HG03025 (cell line): Measurements from ENCODE around the gene FREM1.

Experiments
- ATAC-seq: cut with Tn5 transposase; IDR thresholded peaks from one replicate; pipeline ENCODE4 v1.9.1; 2021; ENCODE audit warnings: mild to moderate bottlenecking, moderate library complexity; ENCODE audit not compliant: unreplicated experiment, low FRiP score

Gene FREM1

DNA sequence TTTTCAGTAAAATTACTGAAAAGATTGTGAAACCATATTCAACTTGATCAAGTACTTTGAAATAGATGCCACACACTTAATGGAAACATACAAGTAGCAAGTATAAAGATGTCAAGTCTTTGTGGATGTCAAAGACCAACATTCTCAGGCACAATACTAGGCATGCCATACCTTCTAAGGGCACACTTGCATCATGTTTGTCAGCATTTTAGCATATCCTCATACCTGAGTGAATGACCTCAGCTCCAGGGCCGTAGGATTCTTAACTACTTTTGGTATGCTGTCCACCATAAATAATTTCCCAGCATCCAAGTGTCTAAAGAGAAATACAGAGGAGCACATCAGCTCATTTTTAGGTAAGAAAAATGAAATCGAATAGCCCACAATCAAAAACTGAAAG is 86.4 kb downstream of the FREM1 start:
- ATAC-seq = no peak

DNA sequence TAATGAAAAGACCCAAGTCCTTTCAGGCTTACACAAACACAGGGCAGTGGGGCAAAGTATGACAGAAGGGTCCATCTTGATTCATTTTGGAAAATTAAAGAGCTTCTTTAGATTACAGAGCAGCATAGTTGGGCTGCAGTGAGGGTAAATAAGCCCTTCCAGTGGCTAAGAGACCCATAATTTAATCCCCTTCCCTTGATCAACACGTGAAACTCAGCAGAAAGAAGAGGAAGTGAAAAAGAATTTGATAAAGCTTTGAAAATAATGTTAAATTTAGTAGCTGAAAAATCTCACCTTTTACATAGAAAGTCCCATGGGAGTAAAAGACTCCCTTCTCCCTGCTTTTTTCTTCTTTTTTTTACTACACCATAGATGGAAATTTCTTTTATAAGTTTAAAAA is 87.6 kb downstream of the FREM1 start:
- ATAC-seq = no peak

DNA sequence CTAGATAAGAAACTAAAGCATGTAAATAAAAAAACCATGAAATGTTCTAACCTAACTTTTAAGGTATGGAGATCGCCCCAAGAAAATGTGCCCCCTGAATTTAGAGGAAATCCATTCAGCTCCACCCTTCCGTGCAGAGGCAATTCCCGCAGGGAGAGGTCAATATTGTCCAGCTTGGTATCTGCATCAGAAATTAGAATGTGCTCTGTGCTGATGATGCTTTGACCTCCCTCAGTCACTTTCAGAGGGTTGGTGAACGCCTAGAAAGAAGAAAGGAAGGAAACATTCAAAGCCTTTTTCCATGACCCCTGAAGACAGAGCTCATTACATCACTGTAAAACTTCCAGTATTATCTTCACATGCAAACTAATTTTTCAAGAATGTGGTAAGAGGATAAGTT is 91.0 kb downstream of the FREM1 start:
- no peak for ATAC-seq

DNA sequence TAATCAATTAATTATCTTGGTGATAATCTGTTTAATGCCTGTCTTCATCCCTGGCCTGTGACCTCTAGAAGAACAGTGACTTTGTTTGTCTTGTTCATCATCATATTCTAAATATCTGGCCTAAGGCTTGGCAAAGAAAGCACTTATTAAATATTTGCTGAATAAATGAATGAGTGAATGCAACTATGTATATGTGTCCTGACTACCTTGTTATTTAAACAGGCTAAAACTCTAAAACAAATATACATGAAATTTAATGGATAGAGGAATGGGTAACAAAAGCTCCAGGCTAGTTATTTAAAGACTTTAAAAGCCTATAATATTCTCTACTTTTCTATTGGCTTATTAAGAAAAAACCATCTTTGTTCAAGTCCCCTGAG is 96.0 kb downstream of the FREM1 start:
- no peak for ATAC-seq

DNA sequence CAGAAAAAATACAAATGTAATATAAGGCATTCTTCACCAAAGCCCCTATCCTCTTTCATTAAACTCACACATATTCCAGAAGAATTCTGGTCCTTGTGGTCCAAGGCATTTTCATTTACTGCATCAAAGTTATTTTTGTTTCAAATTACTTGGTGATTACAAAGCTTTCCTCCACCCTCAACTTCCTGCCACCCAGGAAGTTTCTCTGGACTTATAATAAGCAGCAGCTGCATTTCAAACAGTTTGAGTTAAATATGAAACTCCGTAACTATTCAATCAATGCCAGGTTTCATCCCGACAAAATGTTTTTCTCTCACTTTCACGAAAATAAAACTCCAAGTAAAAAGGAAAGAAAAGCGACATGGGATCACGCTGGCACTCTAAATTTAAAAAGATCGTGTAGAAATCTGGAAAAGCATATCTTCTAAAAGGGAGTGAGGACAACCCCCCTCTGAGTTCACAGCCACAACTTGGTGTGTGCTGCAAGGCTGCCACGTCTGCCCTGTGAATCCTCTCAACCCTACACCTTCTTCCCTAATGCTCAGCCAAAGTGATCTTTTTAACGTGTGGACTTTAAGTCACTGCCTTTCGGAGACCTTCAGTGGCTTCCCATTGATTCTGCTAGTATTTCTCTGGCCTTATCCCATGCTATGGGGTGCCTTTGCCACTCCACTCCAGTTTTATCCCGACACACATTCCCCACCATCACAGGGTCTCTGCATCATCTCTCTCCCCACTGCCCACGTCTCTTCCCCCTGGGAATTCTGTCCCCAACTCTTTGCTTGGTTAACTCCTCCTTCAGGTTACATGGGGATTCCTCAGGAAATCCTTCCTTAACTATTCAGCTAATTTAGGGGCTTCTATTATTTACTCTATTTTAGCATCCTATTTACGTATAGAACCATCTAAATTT is 96.6 kb downstream of the FREM1 start:
- no peak for ATAC-seq

DNA sequence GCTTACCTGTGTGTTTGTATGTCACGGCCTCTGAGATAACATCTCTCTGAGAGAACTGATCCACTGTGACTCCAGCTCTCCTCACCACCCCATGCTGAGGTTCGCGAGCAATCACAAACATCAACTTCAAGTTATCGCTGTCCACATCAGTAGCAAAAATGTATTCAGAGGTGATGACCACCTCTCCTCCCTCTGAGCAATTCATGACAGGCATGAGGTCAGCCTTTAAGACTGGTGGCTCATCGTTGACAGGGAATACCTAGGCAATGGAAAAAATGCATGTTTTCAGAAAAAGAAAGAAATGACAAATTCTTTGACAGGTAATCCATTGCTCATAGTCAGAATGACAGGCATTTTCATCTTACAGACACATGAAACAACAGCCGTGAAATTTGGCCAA is 97.4 kb downstream of the FREM1 start:
- ATAC-seq = no peak

DNA sequence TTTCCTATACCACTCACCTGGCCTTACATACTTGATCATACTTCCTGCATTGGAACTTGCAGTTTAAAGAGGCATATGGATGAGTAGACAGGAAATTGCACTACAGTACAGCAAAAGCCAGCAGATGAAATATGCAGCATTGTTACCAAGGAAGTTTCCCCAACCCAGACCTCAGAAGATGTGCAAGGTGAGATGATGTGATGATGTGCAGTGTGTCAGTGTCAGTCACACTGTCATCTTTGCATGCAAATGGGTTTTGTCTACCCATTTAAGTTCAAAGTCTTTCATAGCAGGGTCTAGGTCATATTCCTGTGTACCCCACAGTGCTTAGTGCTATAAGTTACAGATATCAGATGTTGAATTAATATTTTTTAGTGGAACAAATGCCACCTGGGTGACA is 98.4 kb downstream of the FREM1 start:
- no peak for ATAC-seq

DNA sequence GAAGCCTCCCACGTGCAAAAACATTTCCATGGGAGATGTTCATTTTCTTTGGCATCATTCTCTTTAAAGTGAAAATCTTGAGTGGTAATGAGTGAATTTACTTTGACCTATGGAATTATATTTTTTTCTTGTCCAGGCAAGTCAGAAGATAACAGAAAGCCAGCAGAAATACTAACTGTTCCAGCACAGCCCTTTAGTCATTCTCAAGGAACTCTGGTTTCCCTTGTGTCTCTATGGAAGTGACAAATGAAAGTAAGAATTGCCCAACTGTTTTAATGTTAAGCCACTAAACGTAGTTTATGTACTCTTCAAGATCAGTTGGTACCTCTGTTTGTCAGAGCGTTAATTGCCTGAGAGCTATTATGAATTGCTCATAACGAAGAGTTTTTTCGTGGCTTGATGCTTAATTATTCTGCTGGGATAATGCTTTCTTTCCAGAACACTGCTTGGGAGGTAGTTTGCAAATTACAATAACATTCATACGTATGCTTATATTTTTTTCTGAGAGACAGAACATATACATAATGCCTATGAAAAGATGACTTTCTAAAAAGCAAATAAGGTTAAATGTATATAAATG is 103.2 kb downstream of the FREM1 start:
- no peak for ATAC-seq

DNA sequence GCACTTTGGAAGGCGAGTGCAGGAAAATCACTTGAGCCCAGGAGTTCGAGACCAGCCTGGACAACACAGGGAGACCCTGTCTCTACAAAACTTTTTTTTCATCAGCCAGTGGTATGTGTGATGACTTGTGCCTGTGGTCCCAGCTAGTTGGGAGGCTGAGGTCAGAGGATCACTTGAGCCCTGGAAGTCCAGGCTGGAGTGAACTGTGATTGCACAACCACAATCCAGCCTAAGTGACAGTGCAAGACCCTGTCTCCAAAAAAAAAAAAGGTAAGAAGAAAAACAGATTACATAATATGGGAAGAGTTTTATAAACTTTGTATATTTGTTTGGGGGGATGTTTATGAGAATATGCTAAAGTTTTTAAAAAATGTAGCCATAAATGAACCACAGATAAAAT is 111.2 kb downstream of the FREM1 start:
- ATAC-seq = no peak

DNA sequence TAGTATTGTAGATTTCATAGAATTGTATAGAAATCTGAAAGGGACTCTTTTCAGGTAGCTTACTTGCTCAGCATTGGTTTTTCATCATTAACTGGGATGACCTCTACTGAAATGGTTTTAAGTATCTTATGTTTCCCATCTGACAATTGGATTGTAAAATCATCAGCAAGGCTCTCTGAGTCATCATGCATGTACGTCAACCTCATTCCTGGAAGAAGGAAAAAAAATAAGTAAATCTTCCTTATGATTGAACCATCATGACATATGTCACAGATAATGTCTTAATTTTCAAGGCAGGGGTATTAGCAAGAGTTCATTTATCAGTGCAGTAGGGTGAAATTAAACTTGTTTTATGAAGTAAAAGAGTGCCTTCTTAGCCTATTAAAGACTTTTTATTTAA is 112.8 kb downstream of the FREM1 start:
- ATAC-seq = no peak

DNA sequence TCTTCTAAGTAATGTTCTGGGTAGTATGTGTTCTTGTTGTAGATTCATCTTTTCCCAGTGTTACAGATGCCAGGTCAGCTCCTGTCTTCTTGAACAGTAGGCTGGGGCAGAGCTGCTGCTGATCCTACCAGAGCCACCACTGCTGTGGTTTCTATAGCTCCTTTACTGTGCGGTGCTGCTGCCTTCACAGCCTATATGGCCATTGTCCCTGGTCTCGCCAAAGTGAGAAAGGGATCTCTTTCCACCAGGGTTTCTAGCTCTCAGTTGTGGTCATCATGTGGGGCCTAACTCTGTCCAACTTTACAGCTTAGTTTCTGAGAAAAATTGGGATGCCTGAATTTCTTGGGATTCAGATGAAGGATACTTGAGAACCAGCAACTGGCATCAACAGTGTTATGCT is 116.8 kb downstream of the FREM1 start:
- ATAC-seq = no peak

DNA sequence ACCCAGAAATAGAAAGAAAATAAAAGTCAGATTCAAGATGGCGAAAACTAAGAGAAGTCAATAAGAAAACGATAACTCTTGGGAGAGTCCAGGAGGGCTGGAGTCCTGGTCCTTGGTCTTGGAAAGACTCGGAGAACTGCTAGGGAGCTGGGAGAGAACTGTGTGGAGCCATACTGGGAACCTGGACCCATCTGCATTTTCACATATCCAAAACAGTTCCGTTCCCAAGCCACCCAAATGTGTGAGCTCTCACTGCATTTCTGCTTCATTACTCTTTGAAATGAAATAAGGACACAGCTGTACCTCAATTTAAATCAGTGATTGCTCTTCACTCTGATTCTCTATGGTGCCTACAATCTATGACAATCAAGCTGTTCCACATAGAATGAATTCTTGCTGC is 119.6 kb downstream of the FREM1 start:
- no peak for ATAC-seq

DNA sequence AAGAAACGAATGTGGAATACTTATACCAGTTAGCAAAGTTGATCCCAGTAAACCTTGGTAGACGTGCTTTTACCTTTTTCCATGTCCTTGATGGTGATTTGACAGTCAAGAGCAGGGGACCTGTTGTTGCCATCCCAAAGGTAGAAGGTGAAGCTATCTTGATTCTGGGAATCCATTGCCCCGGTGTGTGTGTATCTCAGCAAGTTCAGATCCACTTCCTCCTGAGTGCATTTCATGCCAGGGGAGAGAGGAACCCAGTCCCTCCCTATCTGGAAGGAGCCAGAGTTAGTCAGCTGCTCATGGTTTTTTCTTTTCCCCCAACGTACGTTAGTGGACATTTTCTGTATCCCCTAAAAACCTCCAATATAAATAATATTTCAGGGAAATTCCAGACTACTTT is 121.4 kb downstream of the FREM1 start:
- ATAC-seq = no peak

DNA sequence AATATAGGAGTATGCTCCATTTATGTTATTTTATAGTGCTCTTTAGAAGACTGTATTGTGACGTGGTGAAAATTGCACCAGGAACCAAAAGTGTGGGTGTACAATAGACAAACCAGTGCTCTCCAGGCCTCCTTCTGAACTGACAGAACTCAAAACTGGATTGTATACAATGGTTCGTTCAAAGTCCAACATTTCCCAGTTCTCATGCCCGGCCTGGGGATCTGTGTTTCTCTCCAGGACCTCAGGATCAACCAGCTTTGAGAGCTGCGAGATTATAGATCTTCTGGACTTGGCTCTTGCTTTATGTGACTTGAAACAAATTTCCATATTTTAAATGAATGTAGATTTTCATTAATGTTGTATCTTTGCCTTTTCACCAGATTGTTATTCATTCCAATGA is 126.9 kb downstream of the FREM1 start:
- no peak for ATAC-seq

DNA sequence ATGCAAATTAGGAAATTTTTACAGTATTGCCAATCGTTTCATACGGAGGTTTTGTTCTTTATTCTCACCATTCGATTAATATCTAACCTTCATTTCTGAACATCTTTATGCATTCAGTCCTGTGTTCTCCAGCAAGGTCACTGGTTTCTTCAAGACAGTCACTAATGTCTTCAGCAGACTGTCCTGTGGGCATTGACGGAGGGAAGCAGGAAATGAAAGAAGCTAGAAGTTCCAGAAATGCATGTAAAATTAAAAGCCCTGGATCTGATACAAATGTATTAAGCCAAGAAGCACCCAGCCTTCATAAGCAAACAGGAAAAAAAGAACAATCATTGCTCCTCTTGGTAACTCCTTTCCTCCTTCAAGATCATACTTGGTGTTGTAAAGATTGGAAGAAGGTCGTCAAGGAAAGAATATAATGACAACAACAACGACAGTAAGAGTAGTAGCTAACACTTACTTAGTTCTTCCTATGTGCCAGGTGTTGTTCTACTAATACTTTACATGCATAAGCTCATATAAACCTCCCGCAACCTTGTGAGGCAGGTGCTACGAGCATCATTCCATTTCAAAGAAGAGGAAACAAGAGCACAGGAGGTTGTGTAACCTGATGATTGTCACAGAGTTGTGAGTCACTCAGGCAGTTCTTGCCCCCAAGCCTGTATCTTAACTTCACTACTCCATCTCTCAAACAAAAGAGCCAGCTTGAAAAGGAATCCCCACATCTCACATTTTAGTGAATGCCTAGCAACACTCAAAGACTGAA is 127.8 kb downstream of the FREM1 start:
- ATAC-seq = no peak

DNA sequence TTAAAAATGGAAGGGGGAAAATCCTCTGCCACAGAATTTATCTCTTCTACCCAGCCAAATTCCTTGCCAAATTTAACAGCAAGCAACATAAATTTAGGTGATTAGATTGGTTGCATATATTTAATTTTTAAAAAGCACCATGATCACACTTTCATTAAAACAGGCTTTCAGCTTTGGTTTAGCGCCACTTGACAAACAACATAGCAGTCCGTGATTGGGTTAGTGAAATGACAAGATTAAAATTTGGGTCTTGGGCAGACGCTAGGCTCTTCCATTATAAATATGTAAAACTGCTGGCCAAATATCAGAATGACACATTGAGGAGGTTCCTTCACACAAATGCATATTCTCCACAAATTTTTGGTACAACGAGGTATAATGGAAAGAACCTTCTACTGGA is 129.5 kb downstream of the FREM1 start:
- no peak for ATAC-seq

DNA sequence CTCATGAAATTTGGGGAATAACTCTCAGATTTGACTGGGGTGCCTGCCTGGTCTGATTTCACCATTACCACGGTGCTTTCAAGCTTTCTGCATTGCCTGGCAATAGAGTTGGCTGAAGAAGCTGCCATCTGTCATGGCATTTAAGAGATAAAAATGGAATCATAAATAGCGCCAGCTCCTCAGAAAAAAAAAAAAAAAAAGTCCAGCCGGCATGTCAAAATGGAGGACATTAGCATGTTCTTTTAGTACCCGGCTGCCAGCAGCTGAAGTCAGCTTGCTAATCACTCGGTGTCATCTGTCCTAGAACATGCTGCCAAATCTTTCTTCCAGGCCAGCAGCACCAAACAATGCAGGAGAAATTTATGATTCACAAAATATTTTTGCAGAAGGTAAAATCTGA is 130.0 kb downstream of the FREM1 start:
- ATAC-seq = no peak

DNA sequence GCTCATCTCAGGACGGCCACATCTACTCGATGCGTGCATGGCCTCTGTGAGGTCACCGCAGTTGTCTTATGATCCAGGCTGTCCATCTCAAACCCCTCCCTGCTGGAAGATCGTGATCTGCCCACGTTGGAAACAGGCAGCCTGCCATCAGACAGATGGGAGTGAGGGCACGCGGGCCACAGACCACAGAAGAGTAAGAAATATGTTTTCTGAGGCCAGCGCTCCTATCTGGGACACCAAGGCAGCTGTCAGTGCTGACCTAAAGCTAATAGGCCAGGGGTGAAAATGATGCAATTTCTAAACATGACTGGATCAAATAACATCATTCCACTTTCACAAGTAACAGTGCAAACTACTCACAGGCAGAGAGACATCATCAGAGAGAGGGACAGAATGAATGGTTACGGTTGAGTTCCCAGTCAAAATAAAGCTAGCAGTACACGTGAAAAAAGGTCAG is 130.6 kb downstream of the FREM1 start:
- no peak for ATAC-seq

DNA sequence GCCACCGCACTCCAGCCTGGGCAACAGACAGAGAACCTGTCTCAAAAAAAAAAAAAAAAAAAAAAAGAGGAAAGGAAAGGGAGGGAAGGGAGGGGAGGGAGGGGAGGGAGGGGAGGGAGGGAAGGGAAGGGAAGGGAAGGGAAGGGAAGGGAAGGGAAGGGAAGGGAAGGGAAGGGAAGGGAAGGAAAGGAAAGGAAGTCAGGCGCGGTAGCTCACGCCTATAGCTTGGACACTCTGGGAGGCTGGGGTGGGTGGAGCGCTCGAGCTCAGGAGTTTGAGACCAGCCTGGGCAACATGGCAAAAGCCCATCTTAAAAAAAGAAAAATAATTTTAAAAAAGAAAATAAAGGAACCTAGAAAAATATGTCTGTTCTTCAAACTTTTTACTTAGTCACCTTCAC is 131.7 kb downstream of the FREM1 start:
- no peak for ATAC-seq

DNA sequence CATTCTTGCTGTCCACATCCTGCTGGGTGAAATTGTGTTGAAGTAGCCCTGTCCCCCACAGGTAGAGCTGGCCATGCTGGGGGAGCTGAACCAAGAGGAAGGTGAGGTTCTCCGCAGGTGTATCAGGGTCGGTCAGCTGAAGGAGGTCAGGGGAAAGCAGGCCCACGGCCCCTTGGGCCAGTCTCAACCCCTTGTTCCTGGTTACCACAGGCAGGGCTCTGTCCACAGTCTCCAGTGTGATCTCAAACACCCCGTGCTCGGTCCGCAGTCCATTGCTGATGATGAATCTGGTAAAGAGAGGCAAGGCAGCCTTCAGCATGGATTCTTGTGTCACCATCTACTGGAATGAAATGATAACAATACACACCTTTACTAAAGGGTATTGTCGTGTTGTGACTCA is 134.3 kb downstream of the FREM1 start:
- ATAC-seq = no peak

DNA sequence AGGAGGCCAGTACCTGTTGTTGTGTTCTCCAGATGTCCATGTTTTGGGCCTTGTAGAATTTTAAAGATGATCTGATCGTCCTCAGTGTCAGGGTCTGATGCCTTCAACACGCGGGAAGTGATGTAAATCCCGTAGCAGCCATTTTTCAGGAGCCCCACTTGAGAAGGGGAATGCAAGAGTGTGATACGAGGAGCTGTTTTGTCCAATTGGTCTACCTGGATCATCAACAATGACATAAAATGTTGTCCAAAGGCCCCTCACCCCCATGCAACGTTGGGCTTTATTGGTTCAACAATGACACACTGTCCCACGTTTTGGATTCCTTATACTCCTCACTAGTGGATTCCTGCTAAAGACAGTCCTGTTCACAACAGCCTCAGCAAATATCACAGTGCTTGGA is 139.6 kb downstream of the FREM1 start:
- no peak for ATAC-seq

DNA sequence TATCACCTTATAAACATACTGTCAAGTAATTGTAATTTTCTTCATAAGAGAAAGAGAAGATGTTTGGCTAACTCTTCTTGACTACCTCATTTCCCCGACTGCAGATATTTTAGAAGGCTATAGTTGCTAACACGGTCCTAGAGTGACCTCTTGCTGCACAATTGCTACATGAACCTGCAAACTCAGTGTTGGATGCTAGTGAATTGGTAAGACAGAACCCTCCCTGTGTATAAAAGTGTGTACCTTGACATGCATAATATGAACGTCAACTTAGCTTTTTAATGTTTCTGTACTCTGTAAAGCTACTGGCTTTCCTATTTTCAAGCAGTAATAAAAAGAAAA is 141.0 kb downstream of the FREM1 start:
- no peak for ATAC-seq
